Kidney (tissue), 14 donors: ENCODE data around the gene SCUBE2. TPM values are rescaled to one million over a fixed set of nuclear protein-coding genes. Genes with fewer than 3 reads are reported as not detected.

Source experiments
- DNase-seq, 5 donors: peaks; one replicate each; pipeline ENCODE4 v3.0.0-alpha.2; 2013 to 2020
- FAIRE-seq: peaks from 2 replicates; lab custom pipeline; 2012; peaks lifted over from hg19 to GRCh38; lab: Jason Lieb, UNC
- H3K27ac ChIP-seq, 2 donors: one replicate each; pipeline ENCODE4 v1.7.0; 2013; ENCODE audit warnings: low read depth in 2 of 2, low read length in 2 of 2, inconsistent platforms in 1 of 2
- H3K27me3 ChIP-seq: one replicate; pipeline ENCODE4 v1.7.1; 2013; ENCODE audit warnings: low read length, inconsistent platforms; ENCODE audit not compliant: control insufficient read depth, insufficient read depth
- H3K36me3 ChIP-seq, 3 donors: one replicate each; pipeline versions ENCODE4 v1.7.0 to v1.7.1; 2013; ENCODE audit warnings: low read length in 3 of 3, control low read depth in 1 of 3, inconsistent platforms in 1 of 3; ENCODE audit not compliant: insufficient read depth in 3 of 3, control insufficient read depth in 2 of 3
- H3K4me1 ChIP-seq, 3 donors: one replicate each; pipeline versions ENCODE4 v1.7.0 to v1.7.1; 2013; ENCODE audit warnings: low read length in 3 of 3, inconsistent platforms in 1 of 3, low read depth in 1 of 3; ENCODE audit not compliant: control insufficient read depth in 2 of 3, insufficient read depth in 2 of 3
- H3K4me3 ChIP-seq, 3 donors: one replicate each; pipeline versions ENCODE4 v1.7.0 to v1.8.1; 2013; ENCODE audit warnings: low read length in 3 of 3, control low read depth in 1 of 3, inconsistent platforms in 1 of 3
- H3K9ac ChIP-seq, 3 donors: one replicate each; pipeline versions ENCODE4 v1.7.0 to v1.7.1; 2013; ENCODE audit warnings: low read length in 3 of 3, control low read depth in 1 of 3, inconsistent platforms in 1 of 3
- H3K9me3 ChIP-seq, 3 donors: one replicate each; pipeline versions ENCODE4 v1.7.0 to v1.7.1; 2013; ENCODE audit warnings: low read length in 3 of 3, control low read depth in 1 of 3, inconsistent platforms in 1 of 3; ENCODE audit not compliant: control insufficient read depth in 2 of 3, insufficient read depth in 1 of 3
- intact Hi-C: fragments of 100-400 bp; cut with DNase I; formaldehyde crosslinking; loops from one replicate; pipeline ENCODE4 v1.11.1; 2022
- polyA plus RNA-seq: library from polyadenylated mRNA; stranded (reverse); fragments of 350-450 nt; fragmentation: Illumina TruSeq; extraction: RNeasy Lipid Tissue Mini Kit (QIAGEN cat#74804); gene quantifications from one replicate; pipeline ENCODE4 v1.2.3, GENCODE V29; 2014; ENCODE audit warnings: low read depth, low replicate concordance; ENCODE audit not compliant: insufficient read depth
- total RNA-seq: library from RNA; stranded (reverse); fragmentation: NEBNext Ultra II Directional; extraction: Animal tissue kit (Norgen Biotek cat#: 25700); gene quantifications from one replicate; pipeline ENCODE4 v1.2.1, GENCODE V29; 2021
- TF ChIP-seq, protein P1 (sequence below): IDR thresholded peaks from 3 replicates; pipeline ENCODE4 v1.5.1; 2012; ENCODE audit warnings: mild to moderate bottlenecking, moderate library complexity, borderline replicate concordance; ENCODE audit not compliant: insufficient read depth; ENCODE audit errors: extremely low read depth
- donor health status: control.
- donor health status: control.
- donor health status: control.
- donor health status: control.
- donor health status: control.
- donor health status: DM: yes; HTN: yes; CAD: no.
- donor health status: Normal renal cell carcinoma (clear cell type).

The SCUBE2 gene
- total and polyA plus RNA-seq, 2 donors from 2014 or later, result 0.65 to 3.5 TPM

GRCh38 chr11:9089636-9090035 lies 1.8 kb downstream of the SCUBE2 start:
- DNase-seq (no peak), FAIRE-seq (no peak)
- H3K27me3 ChIP-seq, result no peaks in the 10 kb centered on the region
- H3K9me3 ChIP-seq, result no peaks in the 10 kb centered on the region
- H3K9ac ChIP-seq, result no peak overlapping the region
- no peaks in the 10 kb centered on the region for H3K36me3 ChIP-seq
- no peaks in the 10 kb centered on the region for H3K4me1 ChIP-seq
- H3K27ac ChIP-seq, result no peak overlapping the region
- TF ChIP-seq, protein P1, sequence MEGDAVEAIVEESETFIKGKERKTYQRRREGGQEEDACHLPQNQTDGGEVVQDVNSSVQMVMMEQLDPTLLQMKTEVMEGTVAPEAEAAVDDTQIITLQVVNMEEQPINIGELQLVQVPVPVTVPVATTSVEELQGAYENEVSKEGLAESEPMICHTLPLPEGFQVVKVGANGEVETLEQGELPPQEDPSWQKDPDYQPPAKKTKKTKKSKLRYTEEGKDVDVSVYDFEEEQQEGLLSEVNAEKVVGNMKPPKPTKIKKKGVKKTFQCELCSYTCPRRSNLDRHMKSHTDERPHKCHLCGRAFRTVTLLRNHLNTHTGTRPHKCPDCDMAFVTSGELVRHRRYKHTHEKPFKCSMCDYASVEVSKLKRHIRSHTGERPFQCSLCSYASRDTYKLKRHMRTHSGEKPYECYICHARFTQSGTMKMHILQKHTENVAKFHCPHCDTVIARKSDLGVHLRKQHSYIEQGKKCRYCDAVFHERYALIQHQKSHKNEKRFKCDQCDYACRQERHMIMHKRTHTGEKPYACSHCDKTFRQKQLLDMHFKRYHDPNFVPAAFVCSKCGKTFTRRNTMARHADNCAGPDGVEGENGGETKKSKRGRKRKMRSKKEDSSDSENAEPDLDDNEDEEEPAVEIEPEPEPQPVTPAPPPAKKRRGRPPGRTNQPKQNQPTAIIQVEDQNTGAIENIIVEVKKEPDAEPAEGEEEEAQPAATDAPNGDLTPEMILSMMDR, result no peak
- intact Hi-C loops, result no loop called here
- no peak overlapping the region for H3K4me3 ChIP-seq

- Histone ChIP-seq H3K27me3 (no peaks in the 10 kb centered on the region), H3K4me3 (no peak overlapping the region), H3K9me3 (no peaks in the 10 kb centered on the region), H3K27ac (no peak overlapping the region), H3K36me3 (no peaks in the 10 kb centered on the region), H3K9ac (no peak overlapping the region), H3K4me1 (no peaks in the 10 kb centered on the region)
- TF ChIP-seq, protein P1, result no peak
- FAIRE-seq, result no peak
- intact Hi-C loops, result no loop called here
- no peak for DNase-seq
These were observed 2.3 kb downstream of the SCUBE2 start for GRCh38 chr11:9089061-9089460.

DNA sequence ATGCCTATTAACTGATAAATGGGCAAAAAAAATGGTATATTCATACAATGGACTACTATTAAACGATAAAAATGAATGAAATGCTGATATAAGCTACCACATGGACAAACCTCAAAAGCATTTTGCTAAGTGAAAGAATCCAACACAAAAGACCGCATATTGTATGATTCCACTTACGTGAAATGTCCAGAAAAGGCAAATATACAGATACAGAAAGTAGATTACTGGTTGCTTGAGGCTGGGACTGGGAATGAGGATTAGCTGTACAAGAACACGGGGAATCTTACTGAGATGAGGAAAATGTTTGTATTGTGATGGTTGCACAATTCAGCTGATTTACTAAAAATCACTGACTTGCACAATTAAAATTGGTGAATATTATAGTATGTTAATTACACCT lies 8.8 kb downstream of the SCUBE2 start:
- H3K9ac ChIP-seq, result no peak overlapping the region
- DNase-seq, result no peak
- intact Hi-C loops, result no loop called here

More for the DNA sequence above, 8.8 kb downstream of the SCUBE2 start:
- no peak overlapping the region for H3K27ac ChIP-seq
- no peaks in the 10 kb centered on the region for H3K27me3 ChIP-seq
- H3K36me3 ChIP-seq, result no peaks in the 10 kb centered on the region
- H3K9me3 ChIP-seq, result no peaks in the 10 kb centered on the region
- TF ChIP-seq, protein P1, result no peak
- no peak overlapping the region for H3K4me3 ChIP-seq
- no peaks in the 10 kb centered on the region for H3K4me1 ChIP-seq
- no peak for FAIRE-seq
